HG02610 (cell line): ENCODE measurements around the gene ZNF20.

ENCODE experiments used
- ATAC-seq: cut with Tn5 transposase; IDR thresholded peaks from one replicate; pipeline ENCODE4 v1.9.1; 2021; ENCODE audit warnings: mild to moderate bottlenecking, moderate library complexity; ENCODE audit not compliant: unreplicated experiment

Gene ZNF20

GRCh38 chr19:12139885-12140544, at the start of gene ZNF20:
Gene ZNF20 (minus strand): TSS chr19:12140350. CDS start chr19:12140182, 168 bp downstream.
- peak; percentile 91 for ATAC-seq

DNA sequence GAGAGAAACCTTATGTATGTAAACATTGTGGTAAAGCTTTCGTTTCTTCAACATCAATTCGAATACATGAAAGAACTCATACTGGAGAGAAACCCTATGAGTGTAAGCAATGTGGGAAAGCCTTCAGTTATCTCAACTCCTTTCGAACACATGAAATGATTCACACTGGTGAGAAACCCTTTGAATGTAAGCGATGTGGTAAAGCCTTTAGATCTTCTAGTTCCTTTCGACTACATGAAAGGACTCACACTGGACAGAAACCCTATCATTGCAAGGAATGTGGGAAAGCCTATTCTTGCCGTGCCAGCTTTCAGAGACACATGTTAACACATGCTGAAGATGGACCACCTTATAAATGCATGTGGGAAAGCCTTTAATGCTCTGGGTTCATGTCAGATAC, 47.5 kb upstream of the ZNF20 start:
- ATAC-seq, result no peak

DNA sequence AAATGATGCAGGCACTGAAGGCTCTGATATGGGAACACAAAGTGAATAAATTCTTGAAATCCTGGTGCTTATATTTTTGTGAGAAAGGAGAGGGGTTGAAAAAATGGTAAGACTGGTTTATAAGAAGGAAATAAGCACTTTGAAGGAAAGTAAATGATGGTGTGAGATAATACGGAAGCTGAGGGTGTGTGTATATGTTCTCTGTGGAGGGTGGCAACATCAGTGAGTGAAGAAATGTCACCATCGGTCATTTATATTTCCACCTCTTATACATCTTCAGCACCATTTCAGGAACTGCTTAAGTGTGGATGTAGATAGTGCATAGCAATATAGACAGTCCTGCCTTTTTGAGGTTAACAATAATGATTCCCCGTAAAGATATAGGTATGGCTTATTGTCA, 40.2 kb upstream of the ZNF20 start:
- no peak for ATAC-seq

- ATAC-seq, result no peak
Measured at GRCh38 chr19:12166626-12167025, 26.5 kb upstream of the ZNF20 start.

GRCh38 chr19:12163826-12164225, 23.7 kb upstream of the ZNF20 start:
- no peak for ATAC-seq

GRCh38 chr19:12162882-12163806, 23.0 kb upstream of the ZNF20 start, which contains the start of gene ZNF136:
Gene ZNF136 (plus strand): TSS chr19:12163096. CDS start chr19:12163204, 108 bp downstream.
- peak; percentile 93 for ATAC-seq

DNA sequence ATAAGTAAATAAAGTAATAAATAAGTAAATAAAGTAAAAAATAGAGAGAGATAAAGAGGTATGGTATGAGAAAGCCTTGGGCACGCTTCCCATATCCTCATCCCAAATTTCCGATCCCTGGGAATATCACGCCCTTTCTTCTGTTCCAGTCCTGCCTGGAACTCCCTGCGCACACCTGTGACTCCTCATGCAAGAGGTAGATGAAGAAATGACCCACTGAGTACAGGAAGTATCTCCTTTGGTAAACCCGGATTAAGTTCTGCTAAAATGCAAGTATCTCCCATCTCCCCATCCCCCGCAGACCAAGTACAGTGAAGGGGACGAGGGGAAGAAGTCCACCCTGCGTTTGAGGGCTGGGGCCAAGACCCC, 22.3 kb upstream of the ZNF20 start:
- no peak for ATAC-seq

- no peak for ATAC-seq
Measured at GRCh38 chr19:12159773-12160414, 19.7 kb upstream of the ZNF20 start.

GRCh38 chr19:12156223-12157058, 16.3 kb upstream of the ZNF20 start, which contains the start of gene ZNF625:
Gene ZNF625 (minus strand): TSS chr19:12156734. CDS start chr19:12156558, 176 bp downstream.
- peak; percentile 88 for ATAC-seq

DNA sequence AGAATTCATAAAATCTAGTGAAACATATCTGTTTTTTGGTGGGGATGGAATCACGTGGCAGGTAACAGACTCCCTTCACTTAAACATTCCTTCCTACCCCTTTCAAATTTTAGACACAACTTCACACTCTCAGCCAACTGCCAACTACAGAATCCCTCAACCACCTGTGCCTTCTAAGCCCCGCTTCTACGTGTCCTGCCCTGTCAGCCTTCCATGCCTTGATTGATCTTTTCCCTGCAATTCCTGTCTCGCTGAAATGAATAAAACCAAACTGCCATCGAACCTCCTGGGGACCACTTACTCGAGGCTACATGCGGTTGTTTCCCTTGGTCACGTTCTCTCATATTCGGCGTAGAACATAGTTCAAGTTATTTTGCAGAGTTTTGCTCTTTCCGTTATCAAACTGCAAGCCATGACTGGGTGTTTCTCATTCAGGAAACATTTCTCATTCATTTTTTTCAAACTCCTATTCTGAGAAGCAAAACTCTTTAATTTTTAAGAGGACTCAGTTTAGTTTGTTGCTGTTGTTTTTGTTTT, 15.2 kb upstream of the ZNF20 start:
- ATAC-seq, result no peak

GRCh38 chr19:12145348-12145747, 5.2 kb upstream of the ZNF20 start:
- ATAC-seq, result no peak

- no peak for ATAC-seq
Measured at GRCh38 chr19:12141405-12141736, 1.2 kb upstream of the ZNF20 start.

GRCh38 chr19:12140545-12141404, 625 bp upstream of the ZNF20 start:
- ATAC-seq, result peak; percentile 52

GRCh38 chr19:12139269-12139668, 881 bp downstream of the ZNF20 start:
- no peak for ATAC-seq

GRCh38 chr19:12137221-12137940, 2.8 kb downstream of the ZNF20 start:
- ATAC-seq, result no peak

GRCh38 chr19:12133069-12133468, 7.1 kb downstream of the ZNF20 start:
- ATAC-seq, result no peak

- no peak for ATAC-seq
Measured at GRCh38 chr19:12126707-12127106, 13.4 kb downstream of the ZNF20 start.

GRCh38 chr19:12117201-12117970, 22.8 kb downstream of the ZNF20 start:
- ATAC-seq, result no peak
